CD4-positive, alpha-beta T cell treated with Interleukin-12 subunit alpha and Interleukin-12 subunit beta, for 1 hour (primary cell): ENCODE results near the gene STAG2.
A peak's percentile ranks its signal among the peaks of the same experiment; 100 is the strongest.
"Not testable (repeated sequence)": the region's sequence is repeated elsewhere in the genome, so short reads cannot be mapped to it uniquely, and the experiment has no call there.

Experiments
- DNase-seq: peaks from one replicate; pipeline ENCODE4 v3.0.0-alpha.2; 2020

The STAG2 gene

GRCh38 chrX:123961268-123962005, at the start of gene STAG2:
TSS of gene STAG2 (plus strand) at chrX:123961706. CDS start at chrX:124022628, 60,922 bp downstream.
- DNase-seq = peak; percentile 70

GRCh38 chrX:123917069-123917468, 44.4 kb upstream of the STAG2 start:
- no peak for DNase-seq

GRCh38 chrX:123918106-123918721, 43.3 kb upstream of the STAG2 start:
- DNase-seq = no peak

DNA sequence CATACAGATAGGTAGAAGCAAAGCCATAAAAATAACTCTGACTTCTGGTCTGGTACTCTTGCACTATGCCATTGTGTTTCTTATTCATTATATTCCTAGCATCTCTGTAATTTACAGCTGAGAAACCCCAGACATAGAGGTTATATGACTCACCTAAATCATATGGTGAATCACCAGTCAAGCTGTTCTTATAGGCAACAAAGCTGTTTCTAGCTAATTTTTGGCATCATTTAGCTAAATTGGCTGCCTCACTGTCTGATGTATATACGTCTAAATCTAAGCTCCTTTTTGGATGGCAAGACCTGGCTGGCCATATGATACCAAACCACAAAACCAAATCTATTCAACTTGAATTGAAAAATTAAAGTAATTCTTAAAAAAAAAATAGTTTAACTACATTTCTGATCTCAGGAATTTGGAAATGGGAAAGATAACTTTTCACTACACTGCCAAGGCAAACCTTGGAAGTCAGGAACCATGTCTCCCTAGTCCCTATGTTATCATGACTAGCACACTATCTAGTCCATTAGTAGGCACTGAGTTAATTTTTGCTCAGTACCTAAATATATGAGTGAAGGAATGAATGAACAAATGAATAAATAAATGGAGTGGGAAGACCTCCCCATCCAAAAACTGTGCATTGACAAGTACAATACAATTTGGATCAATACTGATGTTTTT, 41.3 kb upstream of the STAG2 start:
- no peak for DNase-seq

- DNase-seq = no peak
Measured at GRCh38 chrX:123923211-123923610, 38.3 kb upstream of the STAG2 start.

- no peak for DNase-seq
Measured at GRCh38 chrX:123924186-123924585, 37.3 kb upstream of the STAG2 start.

DNA sequence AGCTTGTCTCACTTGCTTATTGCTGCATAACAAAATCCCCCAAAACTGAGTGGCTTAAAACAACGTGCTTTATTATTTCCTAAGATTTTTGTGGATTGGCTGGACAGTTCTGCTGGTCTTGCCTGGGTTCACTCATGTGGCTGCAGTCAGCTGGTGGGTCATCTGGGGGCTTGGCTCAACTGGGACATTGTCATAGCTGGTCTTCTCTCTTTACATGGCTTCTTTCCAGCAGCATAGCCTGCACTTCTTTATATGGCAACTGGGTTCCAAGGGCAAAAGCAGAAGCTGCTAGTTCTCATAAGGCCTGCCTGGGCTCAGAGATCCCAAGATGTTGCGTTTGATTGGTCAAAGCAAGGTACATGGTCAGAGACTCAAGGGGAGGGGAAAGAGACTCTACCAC, 33.7 kb upstream of the STAG2 start:
- DNase-seq = no peak

- DNase-seq = not testable (repeated sequence)
Measured at GRCh38 chrX:123932055-123932454, 29.5 kb upstream of the STAG2 start.

- no peak for DNase-seq
Measured at GRCh38 chrX:123943074-123943473, 18.4 kb upstream of the STAG2 start.

DNA sequence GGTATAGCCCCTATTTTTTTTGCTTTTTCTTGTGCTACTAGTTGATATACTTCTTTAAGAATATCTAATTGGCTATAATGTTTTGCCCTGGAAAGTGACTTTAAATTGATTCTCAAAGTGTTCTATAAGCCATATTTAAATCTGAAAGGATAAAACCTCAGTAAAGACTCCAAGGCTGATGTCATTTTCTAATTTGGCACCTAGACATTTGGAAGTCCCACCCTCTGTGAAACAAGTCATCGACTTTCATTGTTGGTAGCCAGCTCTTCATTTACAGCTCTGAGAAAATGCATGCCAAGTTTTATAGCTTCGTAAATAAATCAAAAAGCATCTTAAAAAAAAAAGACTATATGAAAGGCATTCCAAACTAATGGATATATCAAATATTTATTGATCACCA, 18.0 kb upstream of the STAG2 start:
- no peak for DNase-seq

DNA sequence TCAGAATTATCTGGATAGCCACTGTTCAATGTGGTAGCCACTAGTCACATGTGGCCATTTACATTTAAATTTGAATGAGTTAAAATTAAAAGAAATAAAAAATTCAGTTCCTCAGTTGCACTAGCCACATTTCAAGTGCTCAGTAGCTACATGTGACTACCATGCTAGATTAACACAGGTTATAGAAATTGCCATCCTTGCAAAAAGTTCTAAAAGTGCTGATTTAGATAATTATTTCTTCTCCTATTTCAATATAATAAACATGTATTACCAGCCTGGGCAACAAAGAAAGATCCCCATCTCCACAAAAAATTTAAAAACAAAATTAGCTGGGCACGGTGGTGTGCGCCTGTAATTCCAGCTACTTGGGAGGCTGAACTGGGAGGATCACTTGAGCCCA, 11.7 kb upstream of the STAG2 start:
- DNase-seq = no peak

DNA sequence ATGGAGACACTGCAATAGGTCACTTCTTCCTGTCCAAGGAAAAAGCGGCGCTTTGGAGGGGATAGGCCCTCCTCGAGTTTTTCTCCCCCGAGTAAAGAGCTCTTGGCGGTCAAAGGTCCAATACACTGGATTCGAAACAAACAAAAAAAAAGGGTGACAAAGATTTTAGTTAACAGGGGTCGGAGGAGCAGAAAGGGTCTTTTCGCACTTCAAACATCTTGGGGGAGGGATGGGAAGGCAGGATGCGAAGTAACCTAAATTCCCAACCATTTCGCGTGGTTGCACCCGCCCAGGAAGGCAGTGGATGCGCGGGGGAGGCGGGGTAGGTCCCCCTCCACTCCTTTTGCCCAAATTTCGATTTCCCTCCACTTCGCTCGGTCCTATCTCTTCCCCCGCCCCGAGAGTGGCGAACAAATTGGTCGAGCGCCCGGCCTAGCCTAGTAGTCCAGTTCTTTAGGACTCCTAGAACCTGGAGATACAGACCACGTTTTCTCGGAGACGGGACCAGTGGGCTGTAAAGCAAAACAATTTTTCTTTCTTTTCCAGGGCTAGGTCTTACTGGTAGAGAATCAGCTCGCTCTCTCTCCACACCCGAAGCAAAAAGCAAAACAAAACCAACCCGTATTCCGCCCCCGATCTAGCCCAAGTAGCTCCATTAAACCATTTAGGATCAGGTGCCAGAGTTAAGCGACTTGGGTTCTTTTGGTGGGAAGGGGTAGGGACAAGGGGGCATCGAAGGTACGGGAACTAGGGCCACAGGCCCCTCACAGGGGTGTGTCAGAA, 2.0 kb upstream of the STAG2 start:
- peak; percentile 29 for DNase-seq

- DNase-seq = no peak
Measured at GRCh38 chrX:123960956-123961267, 594 bp upstream of the STAG2 start.

GRCh38 chrX:123962006-123962467, 531 bp downstream of the STAG2 start:
- no peak for DNase-seq

DNA sequence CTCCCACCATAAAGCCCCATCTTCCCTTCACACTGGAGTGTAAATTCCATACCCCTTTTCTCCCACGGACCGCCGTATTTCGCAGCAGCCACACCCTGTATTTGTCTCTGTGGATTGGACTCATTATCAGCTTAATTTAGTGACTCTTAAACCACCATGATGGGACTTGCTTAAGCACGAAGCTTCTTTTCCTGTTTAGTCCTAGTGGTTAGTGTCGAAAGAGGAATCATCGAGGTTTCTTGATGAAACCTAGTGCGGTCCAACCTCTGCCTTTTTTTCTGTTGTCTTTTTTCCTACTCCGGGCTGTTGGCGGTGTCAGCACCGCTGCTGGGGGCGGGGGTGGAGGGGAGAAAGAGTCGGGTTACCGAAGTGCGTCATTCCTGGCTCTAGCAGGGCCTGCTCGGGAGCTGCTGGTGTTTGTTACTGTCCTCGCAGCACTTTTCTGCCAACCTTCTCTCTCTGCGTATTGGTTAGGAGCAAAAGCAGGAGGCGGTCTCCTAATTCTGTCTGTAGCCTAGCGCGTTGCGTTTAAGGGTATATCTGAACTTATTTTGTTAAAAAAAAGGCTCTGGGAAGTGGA, 1.4 kb downstream of the STAG2 start:
- DNase-seq = peak; percentile 87

DNA sequence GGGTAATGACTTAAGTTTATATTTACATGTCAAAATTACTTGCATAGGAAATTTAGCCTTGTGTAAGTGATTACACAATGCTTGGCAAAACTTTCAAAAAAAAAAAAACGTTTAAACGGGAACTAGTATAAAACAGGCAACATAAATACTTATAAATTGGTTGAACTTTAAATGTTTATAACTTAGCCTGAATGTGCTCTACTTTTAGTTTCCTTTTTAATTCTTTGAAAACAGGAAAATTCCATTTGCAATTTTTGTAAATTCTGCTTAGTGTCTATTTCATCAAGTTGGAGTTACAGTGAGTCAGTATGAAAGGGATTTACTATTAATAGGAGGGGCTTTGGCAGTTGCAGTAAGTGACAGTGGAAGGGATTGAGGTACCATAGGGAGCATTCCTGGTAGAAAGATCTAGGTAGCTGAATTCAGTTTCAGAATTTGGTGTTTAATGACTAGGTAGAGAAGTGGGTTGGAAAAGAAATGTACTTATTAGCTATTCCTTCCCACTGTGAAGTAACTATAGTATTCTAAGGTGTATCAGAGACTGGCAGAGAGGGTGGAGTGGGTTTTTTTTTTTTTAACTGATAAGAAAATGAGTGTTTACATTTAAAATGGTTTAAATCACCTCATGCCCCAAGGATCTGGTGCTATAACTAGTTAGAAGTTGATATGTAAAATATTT, 2.8 kb downstream of the STAG2 start:
- no peak for DNase-seq

- DNase-seq = no peak
Measured at GRCh38 chrX:123965712-123966111, 4.2 kb downstream of the STAG2 start.

- DNase-seq = no peak
Measured at GRCh38 chrX:123967497-123967896, 6.0 kb downstream of the STAG2 start.

GRCh38 chrX:123968383-123969050, 7.0 kb downstream of the STAG2 start:
- DNase-seq = no peak

DNA sequence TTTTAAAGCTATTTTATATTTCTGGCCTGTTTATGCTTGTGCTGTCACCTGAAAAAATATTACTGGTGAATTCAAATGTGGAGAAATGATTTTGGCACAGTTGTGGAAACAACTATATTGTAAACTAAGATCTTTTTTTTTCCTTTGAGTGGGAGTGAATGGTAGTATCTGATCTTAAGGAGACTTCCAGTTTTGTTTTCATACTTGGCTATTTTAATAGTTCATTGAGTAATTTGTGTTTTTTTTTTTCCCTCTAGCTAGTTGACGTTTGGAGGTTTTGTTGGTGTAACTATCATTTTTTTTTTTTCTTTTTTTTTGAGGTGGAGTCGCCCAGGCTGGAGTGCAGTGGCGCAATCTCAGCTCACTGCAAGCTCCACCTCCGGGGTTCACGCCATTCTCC, 10.5 kb downstream of the STAG2 start:
- DNase-seq = no peak

DNA sequence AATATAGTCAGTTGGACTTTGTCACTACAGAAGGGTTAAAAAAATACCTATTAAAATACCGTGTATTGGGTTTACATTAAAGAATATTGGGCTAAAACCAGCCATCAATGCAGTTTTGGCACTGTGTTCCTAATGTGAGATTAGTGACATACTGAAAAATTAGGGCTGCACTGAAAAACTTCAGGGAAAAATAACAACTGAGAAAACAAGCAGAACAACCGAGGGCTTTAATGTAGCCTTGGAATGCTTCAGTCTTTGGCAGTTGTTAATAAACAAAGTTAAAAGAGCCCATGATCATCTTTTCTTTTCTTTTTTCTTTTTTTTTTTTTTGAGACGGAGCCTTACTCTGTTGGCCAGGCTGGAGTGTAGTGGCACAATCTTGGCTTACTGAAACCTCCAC, 12.4 kb downstream of the STAG2 start:
- no peak for DNase-seq

GRCh38 chrX:123975180-123975579, 13.7 kb downstream of the STAG2 start:
- DNase-seq = no peak
